ENCODE results near the gene FIS1. TPM values are rescaled to one million over a fixed set of nuclear protein-coding genes. Genes with fewer than 3 reads are reported as not detected.

FIS1 gene
- total RNA-seq, 3 donors from 2014 or later (not counting 1 experiment from before 2014, with no cell fraction given), result 99.9 to 119 (median 105) TPM

- Histone ChIP-seq H3K27me3 (ENCODE audit: control insufficient read depth, insufficient read depth, low read length) (no peaks in the 10 kb centered on the region), H3K4me3 (ENCODE audit: low read length) (no peak overlapping the region), H3K27ac (ENCODE audit: low read length) (no peak overlapping the region), H3K4me1 (ENCODE audit: control insufficient read depth, insufficient read depth, low read length) (no peaks in the 10 kb centered on the region), H3K36me3 (ENCODE audit: control insufficient read depth, insufficient read depth, low read length) (peaks cover 19% of the 10 kb centered on the region), H3K9me3 (ENCODE audit: control insufficient read depth, insufficient read depth, low read length) (no peaks in the 10 kb centered on the region)
- H3K36me3 Mint-ChIP-seq, result no peaks in the 10 kb centered on the region
- ATAC-seq (no peak), DNase-seq (no peak)
- H3K27ac Mint-ChIP-seq, result no peak overlapping the region
- WGBS (ENCODE audit: insufficient coverage), result 95% methylated on average over 21 of the region's 21 CpGs
- TF ChIP-seq CTCF (IDR thresholded peaks at IDR 0.05), result no peak
- intact Hi-C loops (cut with micrococcal nuclease), result no loop called here
- H3K4me3 Mint-ChIP-seq, result no peak overlapping the region
- H3K4me1 Mint-ChIP-seq, result peaks cover 0 to 11% of the 10 kb centered on the region in 2 donors
- H3K27me3 Mint-ChIP-seq (ENCODE audit: low read depth in 2 of 2), result no peaks in the 10 kb centered on the region
- no peaks in the 10 kb centered on the region for H3K9me3 Mint-ChIP-seq
Measured at GRCh38 chr7:101233907-101234547, 10.9 kb downstream of the FIS1 start.

- Mint-ChIP-seq H3K27ac (no peak overlapping the region), H3K36me3 (no peaks in the 10 kb centered on the region), H3K4me3 (no peak overlapping the region), H3K27me3 (ENCODE audit: low read depth in 2 of 2) (no peaks in the 10 kb centered on the region), H3K9me3 (no peaks in the 10 kb centered on the region), H3K4me1 (peaks cover 0 to 6% of the 10 kb centered on the region in 2 donors)
- H3K27ac ChIP-seq (ENCODE audit: low read length), result no peak overlapping the region
- ATAC-seq (no peak), DNase-seq (no peak)
- H3K27me3 ChIP-seq (ENCODE audit: control insufficient read depth, insufficient read depth, low read length), result no peaks in the 10 kb centered on the region
- H3K4me3 ChIP-seq (ENCODE audit: low read length), result no peak overlapping the region
- no peaks in the 10 kb centered on the region for H3K4me1 ChIP-seq (ENCODE audit: control insufficient read depth, insufficient read depth, low read length)
- TF ChIP-seq CTCF (IDR thresholded peaks at IDR 0.05), result no peak
- intact Hi-C loops (cut with micrococcal nuclease), result no loop called here
- peaks cover 19% of the 10 kb centered on the region for H3K36me3 ChIP-seq (ENCODE audit: control insufficient read depth, insufficient read depth, low read length)
- 92% methylated on average over 51 of the region's 52 CpGs for WGBS (ENCODE audit: insufficient coverage)
- no peaks in the 10 kb centered on the region for H3K9me3 ChIP-seq (ENCODE audit: control insufficient read depth, insufficient read depth, low read length)
Measured at GRCh38 chr7:101232141-101232850, 12.6 kb downstream of the FIS1 start.

GRCh38 chr7:101231644-101232043 lies 13.2 kb downstream of the FIS1 start:
- no peaks in the 10 kb centered on the region for H3K9me3 ChIP-seq (ENCODE audit: control insufficient read depth, insufficient read depth, low read length)
- no peak for TF ChIP-seq CTCF (IDR thresholded peaks at IDR 0.05)
- ATAC-seq, result no peak
- Mint-ChIP-seq H3K9me3 (no peaks in the 10 kb centered on the region), H3K27me3 (ENCODE audit: low read depth in 2 of 2) (no peaks in the 10 kb centered on the region), H3K27ac (no peak overlapping the region), H3K36me3 (no peaks in the 10 kb centered on the region), H3K4me3 (no peak overlapping the region), H3K4me1 (peaks cover 0 to 6% of the 10 kb centered on the region in 2 donors)
- no peak overlapping the region for H3K4me3 ChIP-seq (ENCODE audit: low read length)
- no peaks in the 10 kb centered on the region for H3K27me3 ChIP-seq (ENCODE audit: control insufficient read depth, insufficient read depth, low read length)
- H3K4me1 ChIP-seq (ENCODE audit: control insufficient read depth, insufficient read depth, low read length), result no peaks in the 10 kb centered on the region
- H3K36me3 ChIP-seq (ENCODE audit: control insufficient read depth, insufficient read depth, low read length), result peaks cover 15% of the 10 kb centered on the region
- DNase-seq, result no peak
- H3K27ac ChIP-seq (ENCODE audit: low read length), result no peak overlapping the region
- intact Hi-C loops (cut with micrococcal nuclease), result no loop called here
- 98% methylated on average over 7 of the region's 7 CpGs for WGBS (ENCODE audit: insufficient coverage)
